NCI-H146 (cell line): ENCODE measurements around the gene LRRC8C.
"Not testable (repeated sequence)": the region's sequence is repeated elsewhere in the genome, so short reads cannot be mapped to it uniquely, and the experiment has no call there.

Source experiments
- DNase-seq: peaks from one replicate; lab custom pipeline; 2025; lab: John Stamatoyannopoulos, UW

Gene LRRC8C

GRCh38 chr1:89607586-89608318 is 25.2 kb upstream of the LRRC8C start:
- DNase-seq, result no peak

GRCh38 chr1:89608319-89608983 is 24.5 kb upstream of the LRRC8C start:
- DNase-seq, result no peak

GRCh38 chr1:89608984-89609725 is 23.8 kb upstream of the LRRC8C start:
- no peak for DNase-seq

GRCh38 chr1:89609781-89610456 is 23.0 kb upstream of the LRRC8C start:
- no peak for DNase-seq

GRCh38 chr1:89610457-89611011 is 22.4 kb upstream of the LRRC8C start:
- DNase-seq, result no peak

GRCh38 chr1:89611721-89612120 is 21.2 kb upstream of the LRRC8C start:
- no peak for DNase-seq

- no peak for DNase-seq
Measured at GRCh38 chr1:89613928-89614327, 19.0 kb upstream of the LRRC8C start.

GRCh38 chr1:89615676-89616598 is 17.0 kb upstream of the LRRC8C start:
- DNase-seq, result peak; percentile 30

- DNase-seq, result no peak
Measured at GRCh38 chr1:89616844-89617627, 15.9 kb upstream of the LRRC8C start.

- no peak for DNase-seq
Measured at GRCh38 chr1:89620664-89621063, 12.3 kb upstream of the LRRC8C start.

- no peak for DNase-seq
Measured at GRCh38 chr1:89622895-89623294, 10.0 kb upstream of the LRRC8C start.

GRCh38 chr1:89624314-89624713 is 8.6 kb upstream of the LRRC8C start:
- DNase-seq, result no peak

GRCh38 chr1:89624715-89625323 is 8.1 kb upstream of the LRRC8C start:
- no peak for DNase-seq

- DNase-seq, result no peak
Measured at GRCh38 chr1:89627596-89627962, 5.3 kb upstream of the LRRC8C start.

- no peak for DNase-seq
Measured at GRCh38 chr1:89629146-89629545, 3.8 kb upstream of the LRRC8C start.

- DNase-seq, result not testable (repeated sequence)
Measured at GRCh38 chr1:89629600-89629999, 3.3 kb upstream of the LRRC8C start.

- DNase-seq, result no peak
Measured at GRCh38 chr1:89630048-89630447, 2.9 kb upstream of the LRRC8C start.

- DNase-seq, result peak; percentile 65
Measured at GRCh38 chr1:89631816-89632656, 884 bp upstream of the LRRC8C start.

- peak; percentile 84 for DNase-seq
Measured at GRCh38 chr1:89633248-89633799, 404 bp downstream of the LRRC8C start.
